Measurements from ENCODE around the gene PARD3B. TPM values are rescaled to one million over a fixed set of nuclear protein-coding genes. Genes with fewer than 3 reads are reported as not detected.

The PARD3B gene
- total RNA-seq, 1 donor from 2014 or later, result 29.7 TPM

GRCh38 chr2:204754898-204755297, 209.6 kb downstream of the PARD3B start:
- Mint-ChIP-seq H3K27me3 (no peaks in the 10 kb centered on the region), H3K4me3 (ENCODE audit: low read depth) (no peak overlapping the region), H3K9me3 (ENCODE audit: low read depth) (peaks cover 3% of the 10 kb centered on the region), H3K36me3 (ENCODE audit: insufficient read depth) (no peaks in the 10 kb centered on the region), H3K27ac (no peak overlapping the region), H3K4me1 (ENCODE audit: low read depth) (peaks cover 2% of the 10 kb centered on the region)
- no peak for DNase-seq (ENCODE audit: low spot score, unreplicated experiment)
- no peak for TF ChIP-seq CTCF (IDR thresholded peaks at IDR 0.05; ENCODE audit: unreplicated experiment)

- TF ChIP-seq CTCF (IDR thresholded peaks at IDR 0.05; ENCODE audit: unreplicated experiment), result no peak
- Mint-ChIP-seq H3K9me3 (ENCODE audit: low read depth) (peaks cover 16% of the 10 kb centered on the region), H3K27me3 (no peaks in the 10 kb centered on the region), H3K27ac (no peak overlapping the region), H3K36me3 (ENCODE audit: insufficient read depth) (peaks cover 9% of the 10 kb centered on the region), H3K4me1 (ENCODE audit: low read depth) (no peaks in the 10 kb centered on the region), H3K4me3 (ENCODE audit: low read depth) (no peak overlapping the region)
- no peak for DNase-seq (ENCODE audit: low spot score, unreplicated experiment)
These were observed 218.9 kb downstream of the PARD3B start for GRCh38 chr2:204763974-204764703.

- no peak overlapping the region for H3K27ac Mint-ChIP-seq
- peaks cover 16% of the 10 kb centered on the region for H3K4me1 Mint-ChIP-seq (ENCODE audit: low read depth)
- H3K9me3 Mint-ChIP-seq (ENCODE audit: low read depth), result no peaks in the 10 kb centered on the region
- no peak for DNase-seq (ENCODE audit: low spot score, unreplicated experiment)
- H3K27me3 Mint-ChIP-seq, result no peaks in the 10 kb centered on the region
- no peak for TF ChIP-seq CTCF (IDR thresholded peaks at IDR 0.05; ENCODE audit: unreplicated experiment)
- no peaks in the 10 kb centered on the region for H3K36me3 Mint-ChIP-seq (ENCODE audit: insufficient read depth)
- H3K4me3 Mint-ChIP-seq (ENCODE audit: low read depth), result no peak overlapping the region
These were observed 225.5 kb downstream of the PARD3B start for GRCh38 chr2:204770735-204771134.

- Mint-ChIP-seq H3K9me3 (ENCODE audit: low read depth) (no peaks in the 10 kb centered on the region), H3K36me3 (ENCODE audit: insufficient read depth) (no peaks in the 10 kb centered on the region), H3K27ac (no peak overlapping the region), H3K4me1 (ENCODE audit: low read depth) (peaks cover 17% of the 10 kb centered on the region), H3K4me3 (ENCODE audit: low read depth) (no peak overlapping the region), H3K27me3 (no peaks in the 10 kb centered on the region)
- TF ChIP-seq CTCF (IDR thresholded peaks at IDR 0.05; ENCODE audit: unreplicated experiment), result no peak
- no peak for DNase-seq (ENCODE audit: low spot score, unreplicated experiment)
These were observed 226.4 kb downstream of the PARD3B start for GRCh38 chr2:204771721-204772120.

- H3K4me3 Mint-ChIP-seq (ENCODE audit: low read depth), result no peak overlapping the region
- H3K9me3 Mint-ChIP-seq (ENCODE audit: low read depth), result no peaks in the 10 kb centered on the region
- no peak for DNase-seq (ENCODE audit: low spot score, unreplicated experiment)
- no peak for TF ChIP-seq CTCF (IDR thresholded peaks at IDR 0.05; ENCODE audit: unreplicated experiment)
- peaks cover 20% of the 10 kb centered on the region for H3K4me1 Mint-ChIP-seq (ENCODE audit: low read depth)
- H3K27ac Mint-ChIP-seq, result no peak overlapping the region
- no peaks in the 10 kb centered on the region for H3K36me3 Mint-ChIP-seq (ENCODE audit: insufficient read depth)
- H3K27me3 Mint-ChIP-seq, result no peaks in the 10 kb centered on the region
These were observed 227.3 kb downstream of the PARD3B start for GRCh38 chr2:204772546-204772945.

Data from progenitor cell of endocrine pancreas (in vitro differentiated cells).